HT-29 (cell line): ENCODE results near the gene TGFBRAP1. TPM values are rescaled to one million over a fixed set of nuclear protein-coding genes. Genes with fewer than 3 reads are reported as not detected.

Source experiments
- DNase-seq: peaks from one replicate; pipeline ENCODE4 v3.0.0-alpha.2; 2015; ENCODE audit warnings: low spot score
- total RNA-seq: library from RNA; depleted of rRNA; stranded (reverse); fragments of >200 nt; shearing (Covaris generic); gene quantifications from 2 replicates; pipeline ENCODE4 v1.2.3, GENCODE V29; 2014; rRNA removed

Gene TGFBRAP1
- 35.0 and 35.8 TPM in 2 replicates for total RNA-seq

- DNase-seq: peak; percentile 53
Observed at GRCh38 chr2:105329561-105330495, at the start of gene TGFBRAP1. Gene TGFBRAP1 (minus strand): TSS chr2:105329735. CDS start chr2:105308301, 21,434 bp downstream.

- no peak for DNase-seq
Observed at GRCh38 chr2:105378921-105379383, 49.4 kb upstream of the TGFBRAP1 start.

GRCh38 chr2:105378276-105378840, 48.8 kb upstream of the TGFBRAP1 start:
- DNase-seq: no peak

- DNase-seq: peak; percentile 46
Observed at GRCh38 chr2:105377871-105378270, 48.3 kb upstream of the TGFBRAP1 start.

GRCh38 chr2:105376789-105377240, 47.3 kb upstream of the TGFBRAP1 start:
- no peak for DNase-seq

- no peak for DNase-seq
Observed at GRCh38 chr2:105376010-105376409, 46.5 kb upstream of the TGFBRAP1 start.

- no peak for DNase-seq
Observed at GRCh38 chr2:105375001-105375561, 45.5 kb upstream of the TGFBRAP1 start.

- no peak for DNase-seq
Observed at GRCh38 chr2:105373895-105374401, 44.4 kb upstream of the TGFBRAP1 start.

- DNase-seq: no peak
Observed at GRCh38 chr2:105373344-105373781, 43.8 kb upstream of the TGFBRAP1 start.

GRCh38 chr2:105371810-105372209, 42.3 kb upstream of the TGFBRAP1 start:
- DNase-seq: no peak

- DNase-seq: no peak
Observed at GRCh38 chr2:105371156-105371555, 41.6 kb upstream of the TGFBRAP1 start.

- DNase-seq: peak; percentile 80
Observed at GRCh38 chr2:105369777-105370690, 40.5 kb upstream of the TGFBRAP1 start.

- DNase-seq: no peak
Observed at GRCh38 chr2:105368759-105369408, 39.3 kb upstream of the TGFBRAP1 start.

- DNase-seq: no peak
Observed at GRCh38 chr2:105365206-105365605, 35.7 kb upstream of the TGFBRAP1 start.

- no peak for DNase-seq
Observed at GRCh38 chr2:105364436-105365139, 35.1 kb upstream of the TGFBRAP1 start.

- DNase-seq: no peak
Observed at GRCh38 chr2:105362862-105363591, 33.5 kb upstream of the TGFBRAP1 start.

GRCh38 chr2:105361102-105361889, 31.8 kb upstream of the TGFBRAP1 start:
- no peak for DNase-seq

GRCh38 chr2:105358593-105358992, 29.1 kb upstream of the TGFBRAP1 start:
- no peak for DNase-seq
